Gastrocnemius medialis (tissue), 4 donors: ENCODE data around the gene GOLGA6B. TPM values are rescaled to one million over a fixed set of nuclear protein-coding genes. Genes with fewer than 3 reads are reported as not detected.
"Not testable (repeated sequence)": the region's sequence is repeated elsewhere in the genome, so short reads cannot be mapped to it uniquely, and the experiment has no call there.

Experiments used
- ATAC-seq, 2 donors: fragments of 150-250 bp; one replicate each; pipeline ENCODE4 v1.9.1; 2016
- DNase-seq, 2 donors: peaks; one replicate each; pipeline ENCODE4 v3.0.0-alpha.2; 2019
- H3K27ac ChIP-seq, 4 donors: fragments of 200-600 bp; sonication (generic); 1 replicate in 1 of 4; 2 replicates in 3 of 4; pipeline ENCODE4 v1.5.1; 2016 to 2018; ENCODE audit warnings: mild to moderate bottlenecking in 2 of 4, moderate library complexity in 1 of 4
- H3K27me3 ChIP-seq, 3 donors: fragments of 200-600 bp; sonication (generic) in 2 of 3; 1 replicate in 1 of 3; 2 replicates in 2 of 3; pipeline versions ENCODE4 v1.5.1 to v1.6.0; 2016 to 2019; ENCODE audit warnings: mild to moderate bottlenecking in 1 of 3, moderate library complexity in 1 of 3
- H3K36me3 ChIP-seq, 2 donors: fragments of 200-600 bp; sonication (generic) in 1 of 2; one replicate each; pipeline ENCODE4 v1.5.1; 2017 to 2018
- H3K4me1 ChIP-seq, 2 donors: fragments of 200-600 bp; sonication (generic) in 1 of 2; one replicate each; pipeline ENCODE4 v1.5.1; 2016 to 2017; ENCODE audit warnings: mild to moderate bottlenecking in 2 of 2
- H3K4me3 ChIP-seq, 4 donors: fragments of 200-600 bp; sonication (generic) in 3 of 4; 1 replicate in 1 of 4; 2 replicates in 3 of 4; pipeline ENCODE4 v1.5.1; 2016 to 2019; ENCODE audit warnings: mild to moderate bottlenecking in 2 of 4
- H3K9me3 ChIP-seq, 3 donors: fragments of 200-600 bp; sonication (generic) in 2 of 3; 1 replicate in 1 of 3; 2 replicates in 2 of 3; pipeline ENCODE4 v1.5.1; 2016 to 2019
- CTCF ChIP-seq, 5 experiments: fragments of 450-650 bp in 3 of 5; fragments of 200-600 bp in 2 of 5; sonication (generic) in 2 of 5; IDR thresholded peaks in 4 of 5; conservative IDR thresholded peaks in 1 of 5; 1 replicate in 4 of 5; 2 replicates in 1 of 5; pipeline ENCODE4 v1.5.1; 2016 to 2019; ENCODE audit warnings: antibody characterized with exemption in 5 of 5, mild to moderate bottlenecking in 3 of 5, moderate library complexity in 3 of 5
- POLR2A ChIP-seq, 2 donors: fragments of 450-650 bp; IDR thresholded peaks; one replicate each; pipeline ENCODE4 v1.6.1; 2017; ENCODE audit warnings: antibody characterized with exemption in 2 of 2, mild to moderate bottlenecking in 2 of 2, moderate library complexity in 2 of 2
- in situ Hi-C, 4 donors: fragments of 200-750 bp; cut with MboI; loops; one replicate each; pipeline versions ENCODE4 v1.15.0 to v1.8.0; 2017; ENCODE audit warnings: low sequenced_read_pairs in 4 of 4
- intact Hi-C: fragments of 100-400 bp; cut with DNase I; formaldehyde crosslinking; loops from one replicate; pipeline ENCODE4 v1.15.1; 2023; ENCODE audit warnings: low total_unique reads
- total RNA-seq, 4 donors: library from RNA; depleted of rRNA; stranded (reverse); fragments of >200 nt; gene quantifications; one replicate each; pipeline versions ENCODE4 v1.1.0 to v1.2.3, GENCODE V29; 2016

The GOLGA6B gene
- total RNA-seq, 4 donors from 2014 or later = not detected

DNA sequence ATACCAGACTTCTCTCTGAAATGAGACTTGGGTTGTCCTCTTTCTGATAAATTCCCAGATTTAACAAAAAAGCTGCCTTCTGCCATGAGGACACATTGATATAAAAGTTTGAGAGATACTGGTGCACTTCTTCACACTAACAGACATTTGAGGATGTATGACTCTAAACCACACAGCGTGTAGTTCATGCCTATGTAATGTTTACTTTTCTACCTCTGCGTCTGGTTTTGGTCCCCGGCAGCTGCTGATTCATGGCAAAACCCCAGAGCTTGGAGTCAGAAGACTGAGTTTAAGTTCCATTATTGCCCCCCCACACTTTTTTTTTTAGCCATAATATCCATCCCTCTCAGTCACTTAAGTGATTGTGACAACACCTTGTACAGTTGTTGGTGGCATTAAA is 1.5 kb downstream of the GOLGA6B start:
- in situ Hi-C loops, intact Hi-C loops, ATAC-seq, DNase-seq, H3K9me3 ChIP-seq, H3K4me1 ChIP-seq, H3K27me3 ChIP-seq, H3K36me3 ChIP-seq, H3K4me3 ChIP-seq, H3K27ac ChIP-seq: not testable (repeated sequence)

DNA sequence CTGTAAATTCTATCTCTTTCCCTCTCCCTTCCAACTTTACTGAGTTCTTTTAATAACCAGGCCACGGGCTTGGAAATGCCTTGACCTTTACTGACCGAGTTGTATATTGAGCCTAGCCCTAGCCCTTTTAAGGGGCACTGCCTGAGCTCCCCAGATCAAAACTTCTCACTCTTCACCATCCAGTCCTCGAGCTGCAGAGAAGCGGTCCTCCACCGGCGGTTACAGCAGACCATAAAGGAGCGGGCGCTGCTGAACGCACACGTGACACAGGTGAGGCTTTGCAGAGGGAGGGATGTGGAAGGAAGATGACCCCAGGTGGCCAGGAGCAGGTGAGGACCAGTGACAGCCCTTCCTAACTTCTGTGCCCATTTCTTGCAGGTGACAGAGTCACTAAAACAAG is 6.6 kb downstream of the GOLGA6B start:
- in situ Hi-C loops, H3K9me3 ChIP-seq, H3K4me1 ChIP-seq: not testable (repeated sequence)

GRCh38 chr15:72663931-72664330 is 9.4 kb downstream of the GOLGA6B start:
- in situ Hi-C loops, H3K36me3 ChIP-seq, H3K9me3 ChIP-seq, H3K27me3 ChIP-seq, ATAC-seq, H3K4me1 ChIP-seq, H3K4me3 ChIP-seq, DNase-seq, H3K27ac ChIP-seq, intact Hi-C loops: not testable (repeated sequence)

More for the DNA sequence above, 6.6 kb downstream of the GOLGA6B start:
- H3K4me3 ChIP-seq, H3K27me3 ChIP-seq, DNase-seq, ATAC-seq, intact Hi-C loops, H3K36me3 ChIP-seq, H3K27ac ChIP-seq: not testable (repeated sequence)

GRCh38 chr15:72665706-72666105 is 11.2 kb downstream of the GOLGA6B start:
- intact Hi-C loops, H3K27ac ChIP-seq, in situ Hi-C loops, H3K4me1 ChIP-seq, H3K4me3 ChIP-seq, DNase-seq, ATAC-seq, H3K9me3 ChIP-seq, H3K36me3 ChIP-seq, H3K27me3 ChIP-seq: not testable (repeated sequence)

GRCh38 chr15:72669803-72670202 is 15.3 kb downstream of the GOLGA6B start:
- H3K27ac ChIP-seq, H3K4me3 ChIP-seq, H3K36me3 ChIP-seq, intact Hi-C loops, H3K27me3 ChIP-seq, H3K9me3 ChIP-seq, H3K4me1 ChIP-seq, DNase-seq, ATAC-seq: not testable (repeated sequence)
- in situ Hi-C loops = loop anchor here in 1 of 4 donors (10.0 kb wide), 1 partner anchor 85 kb away; no protein-coding TSS in a partner anchor

DNA sequence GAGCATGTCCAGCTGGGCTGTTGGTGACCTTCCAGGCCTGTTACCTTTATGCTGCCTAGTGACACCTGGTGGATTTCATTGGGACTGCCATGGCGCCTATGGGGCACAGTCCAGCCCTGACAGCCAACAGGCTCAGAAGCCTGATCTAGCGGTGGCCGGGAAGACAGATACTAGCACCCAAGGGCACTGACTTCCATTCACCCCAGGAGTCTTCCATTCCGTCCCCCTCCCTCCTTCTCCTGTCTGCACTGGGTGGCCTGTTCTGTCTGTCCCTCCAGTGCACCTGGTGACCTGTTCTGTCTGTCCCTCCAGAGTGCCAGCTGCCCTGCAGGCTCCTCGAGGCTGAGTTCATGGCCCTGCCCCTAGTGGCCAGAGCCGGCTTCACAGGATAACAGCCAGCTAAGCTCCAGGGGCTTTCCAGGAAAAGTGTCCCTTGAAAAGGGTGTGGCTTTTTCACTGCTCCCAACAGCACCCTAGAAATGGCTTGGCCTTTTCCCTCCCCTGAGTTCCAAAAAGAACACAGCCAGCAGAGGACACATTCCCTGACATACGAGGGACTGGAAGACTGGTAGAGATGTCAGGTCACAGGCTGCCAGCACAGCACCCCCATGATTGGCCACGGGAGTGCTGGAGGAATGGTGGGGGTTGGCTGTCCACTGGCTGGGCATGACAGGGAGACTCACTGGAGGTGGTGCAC is 16.3 kb downstream of the GOLGA6B start:
- in situ Hi-C loops = loop anchor here in 1 of 4 donors (10.0 kb wide), 1 partner anchor 86 kb away; no protein-coding TSS in a partner anchor
- peak; percentile 56 to 84 (median 73) for TF ChIP-seq CTCF (IDR thresholded peaks at IDR 0.05 in 4 of 5, conservative IDR thresholded peaks at IDR 0.05 in 1 of 5)
- H3K4me3 ChIP-seq = peak overlapping the region in 3 of 4 donors; percentile 32 to 42 (median 33)

DNA sequence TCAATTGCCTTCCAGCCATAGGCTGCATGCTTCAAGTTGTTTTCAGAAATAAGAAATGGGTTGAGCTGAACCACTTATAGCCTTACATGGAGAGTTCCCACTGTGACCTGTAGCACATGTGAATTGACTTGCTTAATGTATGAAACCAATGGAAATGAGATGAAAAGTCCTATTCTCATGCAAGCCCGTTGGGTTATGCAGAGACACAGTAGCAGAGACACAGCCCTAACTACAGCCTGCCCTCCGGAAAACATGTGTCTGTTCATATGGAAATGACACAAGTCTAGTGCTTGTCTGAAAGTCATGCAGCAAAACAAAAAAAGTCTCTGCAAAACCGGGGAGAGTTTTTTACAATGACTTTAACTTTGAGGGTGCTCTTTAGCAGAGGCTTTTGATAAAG is 17.0 kb downstream of the GOLGA6B start:
- H3K4me1 ChIP-seq = peaks cover 0 to 3% of the 10 kb centered on the region in 2 donors
- no peaks in the 10 kb centered on the region for H3K9me3 ChIP-seq
- in situ Hi-C loops = loop anchor here in 1 of 4 donors (10.0 kb wide), 1 partner anchor 87 kb away; no protein-coding TSS in a partner anchor
- peaks cover 0 to 9% (median 8%) of the 10 kb centered on the region in 3 donors for H3K27me3 ChIP-seq
- intact Hi-C loops = no loop called here
- ATAC-seq = no peak
- no peaks in the 10 kb centered on the region for H3K36me3 ChIP-seq
- no peak for DNase-seq
- no peak overlapping the region for H3K4me3 ChIP-seq
- no peak for TF ChIP-seq CTCF (IDR thresholded peaks at IDR 0.05 in 4 of 5, conservative IDR thresholded peaks at IDR 0.05 in 1 of 5)
- TF ChIP-seq POLR2A (IDR thresholded peaks at IDR 0.05) = no peak
- no peak overlapping the region for H3K27ac ChIP-seq

More for the DNA sequence above, 16.3 kb downstream of the GOLGA6B start:
- peak overlapping the region in 2 of 4 donors; percentile 69 to 73 for H3K27ac ChIP-seq
- DNase-seq (peak; percentile 43 to 79), ATAC-seq (peak; percentile 87 to 99)
- H3K4me1 ChIP-seq, intact Hi-C loops, H3K9me3 ChIP-seq, H3K27me3 ChIP-seq, H3K36me3 ChIP-seq: not testable (repeated sequence)
